Stimulated activated CD8-positive, alpha-beta memory T cell treated with anti-CD3 and anti-CD28 coated beads, Interleukin-7, amount 100 ng/mL, for 4 hours (primary cell): Measurements from ENCODE around the gene OR6C68.
"Not testable (repeated sequence)": the region's sequence is repeated elsewhere in the genome, so short reads cannot be mapped to it uniquely, and the experiment has no call there.

Experiments
- DNase-seq, 2 donors: peaks; one replicate each; pipeline ENCODE4 v3.0.0-alpha.2; 2020; ENCODE audit warnings: low read depth in 2 of 2

The OR6C68 gene

GRCh38 chr12:55492078-55492477 lies at the start of gene OR6C68:
TSS of gene OR6C68 (plus strand) at chr12:55492378. CDS start at chr12:55492378, 0 bp downstream.
- no peak for DNase-seq

- no peak for DNase-seq
These were observed 48.4 kb upstream of the OR6C68 start, which contains the start of gene OR6C2 for GRCh38 chr12:55443776-55444175. TSS of gene OR6C2 (plus strand) at chr12:55444076. CDS start at chr12:55452214, 8,138 bp downstream.

- DNase-seq = no peak
These were observed 46.8 kb upstream of the OR6C68 start for GRCh38 chr12:55445357-55445756.

- DNase-seq = no peak
These were observed 45.9 kb upstream of the OR6C68 start for GRCh38 chr12:55446326-55446725.

GRCh38 chr12:55448825-55449224 lies 43.4 kb upstream of the OR6C68 start:
- DNase-seq = no peak

GRCh38 chr12:55464926-55465325 lies 27.3 kb upstream of the OR6C68 start:
- DNase-seq = not testable (repeated sequence)

- DNase-seq = no peak
These were observed 24.3 kb upstream of the OR6C68 start for GRCh38 chr12:55467836-55468235.

- DNase-seq = no peak
These were observed 22.9 kb upstream of the OR6C68 start for GRCh38 chr12:55469291-55469690.

- DNase-seq = no peak
These were observed 21.9 kb upstream of the OR6C68 start, which contains the start of gene OR6C70 for GRCh38 chr12:55470088-55470829. TSS of gene OR6C70 (minus strand) at chr12:55470138. CDS start at chr12:55470138, 0 bp downstream.

GRCh38 chr12:55472264-55472663 lies 19.9 kb upstream of the OR6C68 start:
- no peak for DNase-seq

- DNase-seq = not testable (repeated sequence)
These were observed 13.0 kb upstream of the OR6C68 start for GRCh38 chr12:55479136-55479535.

GRCh38 chr12:55484284-55484683 lies 7.9 kb upstream of the OR6C68 start:
- DNase-seq = not testable (repeated sequence)

GRCh38 chr12:55495490-55495889 lies 3.3 kb downstream of the OR6C68 start:
- DNase-seq = no peak

- DNase-seq = no peak
These were observed 7.1 kb downstream of the OR6C68 start for GRCh38 chr12:55499231-55499630.

- DNase-seq = no peak
These were observed 7.7 kb downstream of the OR6C68 start for GRCh38 chr12:55499810-55500252.

GRCh38 chr12:55501601-55502000 lies 9.4 kb downstream of the OR6C68 start:
- DNase-seq = no peak

GRCh38 chr12:55515696-55516095 lies 23.5 kb downstream of the OR6C68 start:
- DNase-seq = no peak

GRCh38 chr12:55516391-55516790 lies 24.2 kb downstream of the OR6C68 start:
- DNase-seq = no peak
